ENCODE measurements around the gene ERAL1.
"Not testable (repeated sequence)": the region's sequence is repeated elsewhere in the genome, so short reads cannot be mapped to it uniquely, and the experiment has no call there.

ERAL1 gene

DNA sequence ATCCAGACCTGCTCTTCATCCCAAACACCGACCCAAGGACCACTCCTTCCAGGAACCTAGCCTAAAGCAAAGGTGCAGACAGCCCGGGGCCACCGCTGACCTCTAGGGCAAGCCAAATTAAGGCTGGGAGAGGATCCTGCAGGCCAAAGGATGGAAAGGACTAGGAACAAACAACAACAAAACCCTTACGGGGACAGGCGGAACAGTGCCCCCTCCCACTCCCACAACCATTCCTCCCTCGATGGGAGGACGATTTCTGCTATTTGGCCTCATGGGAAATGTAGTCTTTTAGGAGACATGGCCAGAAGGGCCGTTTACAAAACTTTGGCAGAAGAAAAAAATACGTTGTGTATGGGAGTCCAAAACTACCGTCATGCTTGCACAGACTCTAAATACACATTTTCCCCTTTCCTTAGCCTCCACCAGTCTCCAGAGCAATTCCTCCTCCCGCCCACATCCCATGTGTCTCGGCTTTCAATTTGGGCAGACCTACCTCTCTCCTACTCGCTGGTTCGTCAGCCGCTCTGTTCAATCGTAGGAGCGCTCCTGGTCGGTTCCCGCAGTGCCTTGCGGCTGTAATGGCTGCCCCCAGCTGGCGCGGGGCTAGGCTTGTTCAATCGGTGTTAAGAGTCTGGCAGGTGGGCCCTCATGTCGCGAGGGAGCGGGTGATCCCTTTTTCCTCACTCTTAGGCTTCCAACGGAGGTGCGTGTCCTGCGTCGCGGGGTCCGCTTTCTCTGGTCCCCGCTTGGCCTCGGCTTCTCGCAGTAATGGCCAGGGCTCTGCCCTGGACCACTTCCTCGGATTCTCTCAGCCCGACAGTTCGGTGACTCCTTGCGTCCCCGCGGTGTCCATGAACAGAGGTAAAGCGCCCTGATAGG lies at the start of gene ERAL1:
Gene ERAL1 (plus strand): TSS at position 560 of the 879 bp plus-strand sequence. CDS start 19 bp downstream, at position 579.
- DNase-seq (ENCODE audit: low spot score): peak; percentile 89

DNA sequence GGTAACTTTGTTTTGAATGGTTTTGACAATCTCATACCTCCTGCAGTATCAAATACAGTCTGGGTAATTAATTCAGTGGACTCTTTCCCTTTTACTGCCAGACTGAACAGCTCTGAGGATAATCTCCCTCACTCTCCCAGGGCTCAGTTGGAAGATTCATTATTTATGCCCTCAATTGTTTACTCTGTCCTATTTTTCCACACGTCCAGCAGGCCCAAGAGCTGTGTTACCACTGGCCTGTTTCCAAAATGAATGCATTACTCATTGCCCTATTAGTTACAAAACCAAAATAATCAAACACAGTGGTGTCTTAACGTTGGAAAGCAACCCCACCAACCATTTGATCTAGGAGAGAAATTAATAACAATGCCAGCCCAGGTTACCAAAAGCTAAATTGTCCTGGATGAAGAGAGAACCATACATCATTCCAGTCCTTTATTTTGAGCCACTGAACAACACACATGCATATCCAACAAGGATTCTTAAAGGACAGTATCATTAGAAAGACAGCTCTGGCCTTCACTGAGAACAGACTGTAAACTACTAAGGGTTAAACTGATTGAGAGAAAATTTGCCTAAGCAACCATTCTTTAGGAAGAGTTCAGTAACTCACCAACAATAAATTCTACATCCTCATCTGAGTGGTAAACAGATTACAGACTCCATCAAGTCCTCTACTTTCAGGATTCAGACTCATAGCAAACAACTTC lies 46.7 kb upstream of the ERAL1 start:
- no peak for DNase-seq (ENCODE audit: low spot score)

DNA sequence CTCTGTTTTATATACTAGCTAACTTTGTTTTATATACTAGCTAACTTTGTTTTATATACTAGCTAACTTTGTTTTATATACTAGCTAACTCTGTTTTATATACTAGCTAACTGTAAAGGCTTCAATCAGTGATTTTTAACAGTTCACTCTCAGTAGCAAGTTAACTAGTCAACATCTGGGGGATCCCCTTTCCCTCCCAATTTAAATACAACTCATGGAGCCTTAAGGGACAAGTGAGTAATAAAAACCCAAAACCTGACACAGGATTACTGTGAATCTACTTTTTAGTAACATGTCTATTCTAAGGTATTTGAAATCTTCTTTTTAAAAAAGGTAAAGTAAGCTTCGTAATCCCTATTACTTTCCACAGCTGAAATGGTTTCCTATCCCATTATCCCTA lies 44.4 kb upstream of the ERAL1 start:
- no peak for DNase-seq (ENCODE audit: low spot score)

DNA sequence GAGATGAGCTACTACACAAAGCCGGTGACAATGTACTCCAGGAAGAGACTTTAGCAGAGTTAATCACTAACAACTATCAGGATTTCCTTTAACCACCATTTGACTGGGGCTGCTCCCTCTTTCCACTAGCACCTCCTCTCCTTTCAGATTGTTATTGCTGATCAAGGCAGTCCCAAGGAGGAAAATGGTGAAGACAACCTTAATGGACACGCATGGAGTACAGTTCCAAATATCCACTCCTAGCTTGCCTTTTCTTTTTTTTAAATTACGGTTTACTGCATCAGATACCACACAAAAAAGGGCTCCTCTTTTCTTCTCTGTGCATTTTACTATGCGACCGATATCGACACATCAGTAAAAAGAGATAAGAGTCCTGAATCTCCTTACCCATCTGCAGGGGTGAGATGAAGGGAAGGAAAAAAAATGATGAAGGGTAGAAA lies 43.1 kb upstream of the ERAL1 start:
- no peak for DNase-seq (ENCODE audit: low spot score)

DNA sequence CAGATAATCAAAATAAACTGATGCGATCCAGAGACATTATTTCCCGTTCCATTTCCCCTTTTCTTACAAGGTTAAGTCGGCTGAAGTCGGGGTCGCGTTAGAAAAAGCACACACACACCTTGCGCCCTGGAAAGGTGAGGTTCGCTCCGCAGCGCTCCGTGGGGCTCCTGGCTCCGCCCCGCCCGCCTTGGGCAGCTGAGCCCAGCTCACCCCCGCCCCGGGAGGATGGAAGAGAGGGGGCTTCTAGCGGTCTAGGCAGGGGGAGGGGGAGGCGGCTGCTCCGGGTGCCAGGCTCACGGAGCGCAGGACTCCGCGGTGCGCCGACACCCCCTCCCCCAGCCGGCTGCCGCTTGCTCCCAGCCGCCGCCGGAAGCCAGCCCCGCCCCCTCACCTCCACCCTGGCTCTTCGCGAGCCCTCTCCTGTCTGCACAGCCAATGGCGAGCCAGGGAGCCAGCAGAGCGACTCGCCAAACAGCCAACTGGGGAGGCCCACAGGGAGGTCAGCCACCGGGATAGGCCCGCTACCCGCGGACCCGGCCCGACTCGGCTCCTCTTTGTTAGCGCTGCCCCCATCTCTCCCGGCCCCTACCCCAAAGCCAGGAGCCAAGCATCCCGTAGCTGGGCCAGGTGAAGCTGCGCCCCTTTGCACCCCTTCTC lies 42.6 kb upstream of the ERAL1 start:
- peak; percentile 96 for DNase-seq (ENCODE audit: low spot score)

DNA sequence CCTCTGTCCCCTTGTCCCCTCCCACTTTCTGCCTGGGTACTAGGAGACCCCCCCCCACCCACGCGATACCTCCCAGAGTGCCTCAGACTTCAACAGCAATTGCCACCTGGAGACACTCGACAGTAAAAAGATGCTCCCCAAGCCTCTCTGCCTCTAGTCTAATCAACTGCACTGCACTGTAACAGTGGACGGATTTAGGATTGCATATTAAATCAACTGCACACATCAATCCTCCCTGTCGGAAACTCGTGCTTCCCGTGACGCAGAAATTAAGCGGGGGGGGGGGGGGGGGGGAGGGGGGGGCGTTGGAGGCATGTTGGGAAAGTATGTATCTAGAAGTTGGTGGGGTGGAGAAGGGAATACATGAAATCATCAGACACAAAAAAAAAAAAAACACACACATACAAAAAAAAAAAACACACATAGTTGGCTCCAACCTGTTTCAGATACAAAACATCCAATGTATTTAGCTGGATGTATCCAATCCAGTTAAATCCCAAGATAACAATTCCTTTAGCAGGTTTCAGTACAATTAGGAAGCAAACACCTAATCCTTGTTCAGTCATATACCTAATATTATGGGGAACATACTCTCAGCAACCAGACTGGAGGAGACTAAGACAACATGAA lies 42.0 kb upstream of the ERAL1 start:
- no peak for DNase-seq (ENCODE audit: low spot score)

DNA sequence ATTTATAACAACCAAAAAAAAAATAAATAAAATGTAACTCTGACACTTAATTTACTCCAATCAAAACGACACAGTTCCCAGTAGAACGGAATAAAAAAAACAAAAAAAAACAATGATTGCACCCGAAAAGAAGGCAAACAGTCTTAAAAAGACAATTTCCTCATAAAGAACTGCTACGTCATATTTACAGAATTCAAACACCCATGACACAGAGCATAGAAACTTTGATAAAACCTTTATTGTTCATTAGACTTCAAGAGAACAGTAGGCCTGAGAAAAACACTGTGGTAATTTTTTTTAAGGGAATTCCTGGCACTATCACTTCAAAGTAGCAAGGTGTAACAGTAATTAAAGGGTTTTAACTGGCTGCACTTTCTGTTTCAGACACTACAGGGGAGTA lies 38.3 kb upstream of the ERAL1 start:
- DNase-seq (ENCODE audit: low spot score): no peak

DNA sequence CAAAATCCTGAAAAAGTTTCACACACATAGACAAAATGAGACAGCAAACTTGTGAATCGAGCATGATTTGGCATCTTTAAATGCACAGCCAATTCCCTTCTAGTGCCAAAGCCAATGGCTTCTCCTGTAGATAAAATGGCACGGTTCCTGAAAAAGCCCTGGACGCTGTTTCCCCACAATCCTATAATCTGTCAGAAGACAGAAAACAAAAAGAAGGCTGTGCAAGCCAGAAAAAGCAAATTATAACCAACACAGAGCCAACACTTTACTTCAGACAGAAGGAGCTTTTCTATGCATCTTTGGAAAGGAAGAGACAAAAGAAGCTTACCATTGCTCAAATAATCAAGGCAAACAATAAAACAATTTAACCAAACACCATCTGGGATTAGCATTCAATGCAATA lies 36.0 kb upstream of the ERAL1 start:
- DNase-seq (ENCODE audit: low spot score): no peak

DNA sequence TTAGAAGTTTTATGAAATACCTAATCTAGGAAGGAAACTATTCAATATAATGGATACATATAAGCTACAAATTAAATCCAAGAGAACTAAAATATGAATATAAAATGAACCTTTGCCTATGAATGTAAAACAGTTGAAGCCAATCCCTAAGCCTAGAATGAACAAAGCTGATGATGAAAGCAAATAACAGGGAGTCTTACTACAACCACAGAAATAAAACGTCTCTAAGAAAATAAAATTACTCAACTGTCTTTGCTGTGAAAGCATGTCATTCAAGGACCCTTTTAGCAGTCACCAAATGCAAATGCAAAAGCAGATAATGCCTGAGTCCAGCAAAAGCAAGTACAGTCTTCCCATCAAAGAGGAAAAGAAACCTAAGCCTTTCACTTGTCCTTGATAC lies 35.2 kb upstream of the ERAL1 start:
- DNase-seq (ENCODE audit: low spot score): no peak

DNA sequence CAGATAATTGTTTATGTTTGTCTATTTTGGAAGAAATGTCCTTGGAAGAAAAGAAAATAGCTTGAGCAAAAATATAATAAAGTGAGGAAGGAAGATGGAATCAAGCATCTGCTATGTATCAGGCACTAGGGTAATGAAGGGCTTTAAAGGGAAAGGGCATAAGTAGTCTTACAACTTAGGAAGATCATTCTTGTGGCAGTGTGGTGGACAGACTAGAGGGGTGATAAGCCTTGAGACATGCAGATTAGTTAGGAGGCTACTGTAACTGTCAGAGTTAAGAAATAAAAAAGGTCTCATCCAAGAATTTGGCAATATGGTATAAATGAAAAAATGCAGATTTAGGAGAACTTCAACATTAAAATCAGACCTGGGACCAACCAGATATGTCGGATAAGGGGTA lies 27.1 kb upstream of the ERAL1 start:
- no peak for DNase-seq (ENCODE audit: low spot score)

DNA sequence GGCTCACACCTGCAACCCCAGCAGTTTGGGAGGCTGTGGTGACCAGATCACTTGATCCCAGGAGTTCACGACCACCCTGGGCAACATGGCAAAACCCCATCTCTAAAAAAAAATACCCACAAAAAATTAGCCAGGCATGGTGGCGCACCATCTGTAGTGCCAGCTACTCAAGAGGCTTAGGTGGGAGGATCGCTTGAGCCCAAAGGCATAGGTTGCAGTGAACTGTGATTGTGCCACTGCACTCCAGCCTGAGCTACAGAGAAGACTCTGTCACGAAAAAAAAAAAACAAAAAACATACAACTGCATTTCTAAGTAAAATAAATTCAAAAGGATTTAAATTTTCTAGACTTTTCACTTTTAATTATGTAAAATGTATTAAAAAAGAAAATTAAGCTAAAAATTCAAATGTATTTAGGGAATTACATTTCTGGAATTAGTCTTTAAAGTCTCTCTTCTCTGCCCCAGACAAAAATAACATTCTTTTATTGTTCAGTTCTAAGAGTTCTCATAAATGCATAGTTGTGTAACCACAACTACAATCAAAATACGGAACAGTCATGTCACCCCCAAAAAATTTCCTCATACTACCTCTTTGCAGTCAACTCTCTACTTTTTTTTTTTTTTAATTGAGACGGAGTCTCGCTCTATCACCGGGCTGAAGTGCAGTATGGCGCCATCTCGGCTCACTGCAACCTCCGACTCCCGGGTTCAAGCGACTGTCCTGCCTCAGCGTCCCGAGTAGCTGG lies 26.3 kb upstream of the ERAL1 start:
- no peak for DNase-seq (ENCODE audit: low spot score)

DNA sequence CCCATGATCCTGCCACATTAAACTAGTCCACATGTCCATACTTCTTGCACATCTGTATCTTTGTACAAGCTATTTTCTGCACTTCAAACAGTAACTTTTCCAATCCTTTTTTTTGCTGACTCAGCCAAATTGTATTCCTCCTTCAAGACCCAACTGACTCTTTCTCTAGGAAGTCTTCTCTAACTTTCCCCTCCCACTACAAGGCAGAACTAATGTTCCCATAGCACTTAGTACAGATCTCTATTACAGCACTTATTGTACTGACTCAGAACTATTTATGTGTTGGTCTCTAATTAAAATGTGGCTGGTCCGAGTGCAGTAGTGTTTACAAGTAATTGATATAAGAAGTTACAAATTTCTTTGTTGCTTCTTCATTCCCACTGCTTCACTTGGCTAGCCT lies 20.4 kb upstream of the ERAL1 start:
- no peak for DNase-seq (ENCODE audit: low spot score)

DNA sequence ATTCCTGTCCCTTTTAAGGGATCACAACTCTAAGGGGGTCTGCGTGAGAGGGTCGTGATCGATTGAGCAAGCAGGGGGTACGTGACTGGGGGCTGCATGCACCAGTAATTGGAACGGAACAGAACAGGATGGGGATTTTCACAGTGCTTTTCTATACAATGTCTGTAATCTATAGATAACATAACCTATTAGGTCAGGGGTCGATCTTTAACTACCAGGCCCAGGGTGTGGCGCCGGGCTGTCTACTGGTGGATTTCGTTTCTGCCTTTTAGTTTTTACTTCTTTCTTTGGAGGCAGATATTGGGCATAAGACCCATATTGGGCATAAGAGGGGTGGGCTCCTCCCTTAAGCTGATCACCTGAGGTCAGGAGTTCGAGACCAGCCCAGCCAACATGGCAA lies 18.3 kb upstream of the ERAL1 start:
- DNase-seq (ENCODE audit: low spot score): not testable (repeated sequence)

DNA sequence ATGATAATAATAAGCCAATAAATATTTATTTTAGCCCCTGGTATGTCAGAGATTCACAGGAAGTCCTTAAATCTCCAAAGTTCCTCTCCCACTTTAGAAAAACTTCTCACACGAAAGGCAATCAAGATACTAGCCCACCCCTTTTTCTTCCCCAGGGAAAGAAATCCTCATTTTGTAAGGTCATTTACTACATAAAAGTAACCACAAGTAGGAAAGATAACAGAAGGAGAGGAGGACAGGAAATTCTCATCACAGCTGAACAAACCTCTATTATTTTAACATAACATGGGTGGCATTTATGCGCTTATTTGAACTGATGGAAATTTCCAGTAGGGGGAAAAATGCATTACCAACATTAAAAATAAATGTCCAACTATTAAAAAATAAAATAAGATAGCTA lies 15.6 kb upstream of the ERAL1 start:
- DNase-seq (ENCODE audit: low spot score): no peak

DNA sequence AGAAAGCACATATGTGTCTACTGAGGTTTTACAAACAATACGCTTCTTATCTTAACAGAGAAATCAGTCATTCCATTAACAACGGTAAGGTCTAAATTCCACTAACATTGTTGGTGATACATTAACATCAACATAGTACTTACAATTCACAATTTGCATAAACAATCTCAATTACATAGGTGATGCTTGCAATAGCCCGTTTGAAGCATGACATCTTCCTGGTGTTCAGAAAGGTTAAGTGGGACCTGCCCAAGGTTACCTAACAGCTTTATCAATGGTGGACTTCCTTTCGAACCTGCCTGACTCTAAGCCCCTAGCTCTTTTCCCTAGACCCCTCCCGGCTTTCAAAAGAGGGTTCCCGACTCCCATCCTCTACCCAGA lies 12.9 kb upstream of the ERAL1 start:
- DNase-seq (ENCODE audit: low spot score): no peak

DNA sequence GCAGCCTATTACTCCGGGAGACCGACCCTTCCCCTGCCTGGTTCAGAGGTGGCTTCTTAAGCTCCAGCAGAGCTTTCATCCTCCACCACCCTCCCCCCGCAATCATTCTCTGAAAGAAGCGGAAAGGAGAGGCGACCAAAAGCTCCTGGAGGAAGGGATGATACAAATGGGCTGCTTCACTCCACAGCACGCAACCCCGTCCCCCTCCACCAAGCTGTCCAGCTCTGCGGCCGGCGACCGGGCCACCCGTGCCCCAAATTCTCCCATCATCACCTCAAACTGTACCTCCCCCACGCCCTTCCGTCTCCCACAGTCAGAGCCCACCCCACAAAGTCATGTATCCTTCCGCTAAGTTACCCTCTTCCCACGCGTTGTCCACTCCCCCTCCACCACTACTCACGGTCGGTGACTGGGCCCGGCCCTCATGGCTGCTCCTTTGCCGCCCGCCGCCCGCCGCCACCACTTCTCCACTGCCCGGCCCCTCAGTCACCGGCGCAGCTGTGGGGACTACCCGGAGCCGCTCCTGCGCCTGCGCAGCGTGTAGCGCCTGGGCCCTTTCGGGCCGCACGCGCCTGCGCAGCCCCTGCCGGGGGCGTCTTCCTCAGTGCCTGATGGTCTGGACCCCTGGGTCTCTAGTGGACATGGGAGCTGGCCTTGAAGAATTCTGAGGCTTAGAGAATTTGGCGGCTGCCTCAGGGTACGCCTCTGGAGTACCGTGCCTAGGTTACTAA lies 12.4 kb upstream of the ERAL1 start, which contains the start of gene FAM222B:
Gene FAM222B (minus strand): TSS at position 509 of the 731 bp plus-strand sequence. CDS start 76,123 bp downstream, outside the sequence.
- DNase-seq (ENCODE audit: low spot score): peak; percentile 91

DNA sequence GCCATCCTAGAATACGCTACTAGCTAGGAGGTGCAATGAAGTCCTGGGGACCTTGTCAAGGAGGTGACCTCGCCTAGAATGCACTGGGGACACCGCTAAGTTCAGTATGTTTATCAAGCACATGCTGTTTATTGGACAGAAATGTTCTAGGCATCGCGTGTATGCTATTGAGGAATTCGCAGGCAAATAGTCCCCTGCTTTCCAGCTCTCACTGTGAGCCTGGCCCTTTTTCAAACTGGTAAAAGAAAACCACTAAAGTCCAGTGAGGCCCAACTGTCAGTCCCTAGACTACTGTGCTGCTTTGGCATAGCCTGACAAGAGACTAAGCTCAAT lies 11.0 kb upstream of the ERAL1 start:
- DNase-seq (ENCODE audit: low spot score): no peak

DNA sequence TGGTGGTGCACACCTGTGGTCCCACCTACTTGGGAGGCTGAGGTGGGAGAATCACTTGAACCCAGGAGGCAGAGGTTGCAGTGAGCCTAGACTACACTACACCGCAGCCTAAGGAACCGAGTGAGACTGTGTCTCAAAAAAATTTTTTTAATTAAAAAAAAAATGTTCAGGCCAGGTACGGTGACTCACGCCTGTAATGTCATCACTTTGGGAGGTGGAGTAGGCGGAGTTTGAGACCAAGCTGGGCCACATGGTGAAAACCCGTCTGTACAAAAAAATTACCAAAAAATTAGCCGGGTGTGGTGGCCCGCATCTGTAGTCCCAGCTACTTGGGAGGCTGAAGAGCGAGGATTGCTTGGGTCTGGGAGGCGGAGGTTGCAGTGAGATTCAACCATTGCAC lies 8.6 kb upstream of the ERAL1 start:
- no peak for DNase-seq (ENCODE audit: low spot score)

DNA sequence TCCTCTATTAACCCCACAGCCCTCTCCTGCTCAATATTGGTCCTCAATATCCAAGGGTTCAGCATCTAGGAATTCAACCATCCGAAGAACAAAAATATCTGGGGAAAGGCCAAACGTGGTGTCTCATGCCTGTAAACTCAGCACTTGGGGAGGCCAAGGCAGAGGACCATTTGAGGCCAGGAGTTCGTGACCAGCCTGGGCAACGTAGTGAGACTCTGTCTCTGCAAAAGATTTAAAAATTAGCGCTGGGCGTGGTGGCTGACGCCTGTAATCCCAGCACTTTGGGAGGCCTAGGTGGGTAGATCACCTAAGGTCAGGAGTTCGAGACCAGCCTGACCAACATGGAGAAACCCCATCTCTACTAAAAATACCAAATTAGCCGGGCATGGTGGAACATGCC lies 8.1 kb upstream of the ERAL1 start:
- not testable (repeated sequence) for DNase-seq (ENCODE audit: low spot score)

DNA sequence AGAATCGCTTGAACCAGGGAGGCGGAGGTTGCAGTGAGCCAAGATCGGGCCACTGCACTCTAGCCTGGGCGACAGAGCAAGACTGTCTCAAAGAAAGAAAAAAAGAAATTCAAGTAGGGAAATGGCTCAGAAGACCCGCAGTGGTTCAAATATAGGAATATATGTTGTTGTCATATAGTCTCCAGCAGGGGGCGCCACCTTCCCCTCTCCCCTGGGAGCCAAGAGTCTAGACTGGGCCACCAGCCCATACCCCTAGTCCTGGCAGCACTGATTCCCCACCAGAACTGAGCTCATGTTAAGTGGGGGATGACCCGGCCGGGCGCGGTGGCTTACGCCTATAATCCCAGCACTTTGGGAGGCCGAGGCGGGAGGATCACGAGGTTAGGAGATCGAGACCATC lies 6.1 kb upstream of the ERAL1 start:
- not testable (repeated sequence) for DNase-seq (ENCODE audit: low spot score)

DNA sequence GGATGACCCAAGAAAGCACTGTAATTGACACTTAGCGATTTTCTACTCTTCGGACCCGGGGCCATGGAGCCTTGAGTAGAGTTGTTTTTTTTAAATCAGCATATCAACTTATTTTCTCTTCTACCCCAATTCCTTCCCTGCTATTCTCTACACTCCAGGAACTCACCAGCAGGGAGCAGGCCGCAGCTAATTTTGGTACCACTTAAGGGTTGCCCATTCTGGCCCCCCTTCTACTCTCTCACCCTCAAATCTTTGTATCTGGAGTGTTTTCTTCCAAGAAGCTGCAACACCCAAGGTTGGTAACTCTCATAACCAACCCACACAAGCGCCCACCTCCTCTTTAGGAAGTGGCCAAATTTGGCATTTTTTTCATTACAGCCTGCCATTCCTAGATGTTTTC lies 5.5 kb upstream of the ERAL1 start:
- DNase-seq (ENCODE audit: low spot score): no peak
